Astrocyte of the cerebellum (primary cell): ENCODE data around the gene ATP13A1.

Source experiments
- DNase-seq: peaks from one replicate; pipeline ENCODE4 v3.0.0-alpha.2; 2011; ENCODE audit warnings: low read depth
- H3K4me3 ChIP-seq: 2 replicates; pipeline ENCODE4 v1.5.1; 2011; ENCODE audit warnings: mild to moderate bottlenecking, low read depth, low read length, moderate library complexity
- in situ Hi-C: cut with HindIII; loops from 2 replicates; pipeline ENCODE4 v1.10.0; 2017; ENCODE audit warnings: low sequenced_read_pairs
- TF ChIP-seq, protein P1 (sequence below): IDR thresholded peaks from 2 replicates; pipeline ENCODE4 v1.5.1; 2012; ENCODE audit warnings: low read length, low read depth, moderate library complexity, mild to moderate bottlenecking; ENCODE audit errors: missing control alignments

Gene ATP13A1

GRCh38 chr19:19656451-19657396, 6.8 kb downstream of the ATP13A1 start:
- TF ChIP-seq, protein P1, sequence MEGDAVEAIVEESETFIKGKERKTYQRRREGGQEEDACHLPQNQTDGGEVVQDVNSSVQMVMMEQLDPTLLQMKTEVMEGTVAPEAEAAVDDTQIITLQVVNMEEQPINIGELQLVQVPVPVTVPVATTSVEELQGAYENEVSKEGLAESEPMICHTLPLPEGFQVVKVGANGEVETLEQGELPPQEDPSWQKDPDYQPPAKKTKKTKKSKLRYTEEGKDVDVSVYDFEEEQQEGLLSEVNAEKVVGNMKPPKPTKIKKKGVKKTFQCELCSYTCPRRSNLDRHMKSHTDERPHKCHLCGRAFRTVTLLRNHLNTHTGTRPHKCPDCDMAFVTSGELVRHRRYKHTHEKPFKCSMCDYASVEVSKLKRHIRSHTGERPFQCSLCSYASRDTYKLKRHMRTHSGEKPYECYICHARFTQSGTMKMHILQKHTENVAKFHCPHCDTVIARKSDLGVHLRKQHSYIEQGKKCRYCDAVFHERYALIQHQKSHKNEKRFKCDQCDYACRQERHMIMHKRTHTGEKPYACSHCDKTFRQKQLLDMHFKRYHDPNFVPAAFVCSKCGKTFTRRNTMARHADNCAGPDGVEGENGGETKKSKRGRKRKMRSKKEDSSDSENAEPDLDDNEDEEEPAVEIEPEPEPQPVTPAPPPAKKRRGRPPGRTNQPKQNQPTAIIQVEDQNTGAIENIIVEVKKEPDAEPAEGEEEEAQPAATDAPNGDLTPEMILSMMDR: no peak
- no peak overlapping the region for H3K4me3 ChIP-seq
- DNase-seq: no peak
- in situ Hi-C loops: no loop called here

DNA sequence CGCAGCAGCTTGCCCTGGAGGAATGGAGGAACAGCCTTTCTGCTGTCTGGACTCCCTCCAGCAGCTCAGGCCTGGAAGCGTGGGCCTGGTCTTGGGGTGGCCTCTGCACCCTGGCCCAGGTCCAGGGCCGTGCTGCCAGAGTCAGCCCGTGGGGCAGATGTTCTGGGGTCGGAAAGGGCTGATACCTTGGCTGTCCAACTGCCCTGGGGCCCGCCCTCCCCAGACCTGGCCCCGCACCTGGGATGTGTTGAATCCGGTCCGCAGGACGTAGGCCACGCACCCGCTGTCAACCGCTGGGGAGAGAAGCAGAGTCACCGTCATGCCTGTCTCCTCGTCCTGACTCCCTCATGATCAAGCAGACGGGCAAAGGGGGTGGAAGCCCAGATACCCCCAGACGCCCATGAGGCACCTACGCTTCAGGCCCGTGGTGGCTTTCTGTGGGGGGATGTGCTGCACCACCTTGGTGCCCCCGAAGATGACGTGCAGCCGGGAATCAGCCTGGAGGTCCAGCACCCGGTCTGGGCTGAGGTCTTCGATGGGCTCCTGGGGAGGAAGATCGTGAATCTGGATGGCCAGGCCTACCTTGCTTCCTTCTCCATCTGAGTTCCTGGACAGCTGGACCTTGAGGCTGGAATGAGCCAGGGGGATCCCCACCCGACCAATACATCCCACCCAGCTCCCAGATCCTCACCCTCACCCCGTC, 7.7 kb downstream of the ATP13A1 start:
- in situ Hi-C loops: no loop called here
- no peak for DNase-seq
- TF ChIP-seq, protein P1: no peak
- H3K4me3 ChIP-seq: no peak overlapping the region

GRCh38 chr19:19655051-19655594, 8.4 kb downstream of the ATP13A1 start:
- H3K4me3 ChIP-seq: no peak overlapping the region
- TF ChIP-seq, protein P1: no peak
- DNase-seq: no peak
- in situ Hi-C loops: no loop called here

GRCh38 chr19:19654441-19654840, 9.0 kb downstream of the ATP13A1 start:
- no peak for DNase-seq
- no peak overlapping the region for H3K4me3 ChIP-seq
- TF ChIP-seq, protein P1: no peak
- in situ Hi-C loops: no loop called here

DNA sequence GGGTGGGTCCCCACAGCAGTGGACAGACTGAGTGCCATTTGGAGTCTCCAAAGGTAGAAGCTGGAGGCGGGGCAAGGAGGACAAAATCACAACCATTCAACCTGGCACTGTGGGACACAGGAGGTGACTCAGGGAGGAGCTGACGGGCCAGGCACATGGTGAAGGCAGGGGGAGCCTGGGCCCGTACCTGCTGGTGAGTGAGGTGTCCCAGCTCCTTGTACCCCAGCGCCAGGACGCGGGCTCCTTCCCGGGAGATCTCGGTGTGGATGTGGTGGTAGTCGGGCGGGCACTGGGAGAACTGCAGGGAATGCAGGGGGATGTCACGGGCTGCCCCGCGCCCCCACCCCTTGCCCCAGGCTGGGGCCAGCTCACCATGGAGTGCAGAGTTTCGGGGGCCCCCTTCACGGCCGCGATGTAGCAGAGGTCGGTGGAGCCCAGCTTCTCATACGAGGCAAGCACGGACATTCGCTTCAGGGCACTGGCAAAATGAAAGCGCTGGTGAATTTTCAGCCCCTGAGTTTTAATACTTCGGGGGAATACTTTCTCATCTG, 9.8 kb downstream of the ATP13A1 start:
- TF ChIP-seq, protein P1: no peak
- H3K4me3 ChIP-seq: no peak overlapping the region
- no peak for DNase-seq
- in situ Hi-C loops: no loop called here
